HG03469 (cell line): ENCODE measurements around the gene RAPGEF4.
"Not testable (repeated sequence)": the region's sequence is repeated elsewhere in the genome, so short reads cannot be mapped to it uniquely, and the experiment has no call there.

Source experiments
- ATAC-seq: cut with Tn5 transposase; IDR thresholded peaks from one replicate; pipeline ENCODE4 v1.9.1; 2021; ENCODE audit warnings: mild to moderate bottlenecking, moderate library complexity, moderate number of reproducible peaks; ENCODE audit not compliant: unreplicated experiment

RAPGEF4 gene

DNA sequence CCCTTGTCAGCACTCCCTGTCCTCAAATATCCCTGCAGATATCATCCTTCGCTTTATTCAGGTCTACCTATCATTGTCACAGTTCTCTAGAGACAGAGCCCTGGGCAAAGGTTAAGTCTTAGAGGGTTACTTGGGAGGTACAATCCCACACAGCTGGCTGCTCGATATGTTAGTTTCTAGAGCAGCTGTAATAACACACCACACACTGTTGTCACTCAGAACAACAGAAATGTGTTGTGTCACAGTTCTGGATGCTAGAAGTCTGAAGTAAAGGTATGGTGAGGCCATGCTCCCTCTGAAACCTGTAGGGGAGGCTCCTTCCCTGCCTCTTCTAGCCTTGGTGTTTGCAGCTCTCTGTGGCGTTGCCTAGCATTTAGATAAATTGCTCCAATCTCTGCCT, 9.9 kb upstream of the RAPGEF4 start:
- no peak for ATAC-seq

DNA sequence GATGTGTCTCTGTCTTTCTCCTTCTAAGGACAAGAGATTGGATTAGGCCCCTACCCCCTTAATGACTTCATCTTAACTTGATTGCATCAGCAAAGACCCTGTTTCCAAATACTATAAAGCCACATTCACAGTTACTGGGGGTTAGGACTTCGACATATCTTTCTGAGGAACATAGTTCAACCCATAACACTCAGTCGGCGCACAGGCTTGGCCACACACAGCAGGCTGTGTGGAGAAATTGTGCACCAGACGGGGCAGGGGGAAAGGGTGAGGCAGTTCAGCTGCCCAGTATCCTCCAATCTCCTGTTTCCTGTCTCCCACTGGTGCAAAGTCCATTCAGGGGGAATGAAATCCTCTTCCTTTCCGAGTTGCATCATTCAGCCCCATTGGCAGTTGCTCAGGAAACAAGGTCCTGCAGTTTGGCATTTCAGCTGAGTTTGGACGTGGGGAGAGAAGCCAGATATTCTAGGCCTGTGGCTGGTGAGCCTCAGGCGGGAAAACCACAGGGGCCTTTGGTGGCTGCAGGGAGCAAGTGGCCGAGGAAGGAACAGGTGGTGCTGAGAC, 9.4 kb upstream of the RAPGEF4 start:
- no peak for ATAC-seq

DNA sequence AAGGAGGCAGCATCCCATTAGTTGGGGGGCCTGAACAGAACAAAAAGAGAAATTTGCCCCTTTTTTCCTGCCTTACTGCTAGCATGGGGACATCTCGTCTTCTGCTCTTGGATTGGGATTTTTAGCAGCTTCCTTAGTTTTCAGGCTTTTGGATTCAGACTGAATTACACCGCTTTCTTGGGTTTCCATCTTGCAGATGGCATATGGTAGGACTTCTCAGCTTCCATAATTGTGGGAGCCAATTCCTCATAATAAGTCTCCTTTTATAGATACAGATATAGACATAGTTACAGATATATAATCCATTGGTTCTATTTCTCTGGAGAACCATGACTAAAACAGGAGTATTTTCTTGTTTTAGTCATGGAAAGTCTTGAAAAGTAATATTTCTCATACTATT, 5.2 kb upstream of the RAPGEF4 start:
- ATAC-seq = no peak

DNA sequence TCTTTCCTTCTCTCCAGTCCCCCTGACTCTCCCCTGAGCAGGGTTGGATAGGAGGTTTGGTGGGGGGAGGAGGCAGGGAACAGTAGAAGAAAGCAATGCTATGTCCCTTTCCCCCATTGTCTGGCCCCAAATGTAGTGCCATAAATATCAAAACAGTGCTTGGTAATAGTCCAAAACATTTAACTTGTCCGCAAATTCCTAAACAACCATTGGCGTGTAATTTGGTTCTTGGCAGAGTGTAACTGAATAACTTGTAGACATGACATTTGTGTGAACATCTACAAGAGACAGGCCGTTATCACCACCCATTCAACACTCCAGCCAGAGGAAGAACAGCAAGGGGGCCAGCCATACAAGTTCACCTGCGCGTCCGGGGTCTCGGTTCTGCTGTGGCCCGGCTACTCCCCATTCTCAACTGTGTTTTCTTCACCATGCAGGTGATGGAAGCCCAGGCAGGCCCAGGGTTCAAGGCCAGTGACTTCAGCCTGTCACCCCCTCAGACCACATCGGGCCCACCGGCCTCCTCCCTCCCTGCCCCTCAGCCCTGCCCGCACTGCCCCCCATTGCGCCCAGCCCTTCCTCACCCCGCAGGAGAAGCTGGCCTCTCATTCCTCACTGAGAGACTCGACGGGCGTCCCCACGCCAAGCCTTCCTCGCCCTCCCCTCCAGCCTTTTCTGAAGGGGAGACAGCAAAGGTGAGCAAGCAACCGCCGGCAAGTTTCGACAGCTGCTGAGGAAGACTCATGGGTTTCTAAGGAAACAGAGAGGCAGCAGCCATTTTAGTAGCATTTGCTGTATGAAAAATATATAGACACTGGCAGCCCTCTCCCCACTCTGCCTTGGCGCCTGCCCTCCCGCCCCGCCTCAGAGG, 699 bp upstream of the RAPGEF4 start:
- ATAC-seq = no peak

DNA sequence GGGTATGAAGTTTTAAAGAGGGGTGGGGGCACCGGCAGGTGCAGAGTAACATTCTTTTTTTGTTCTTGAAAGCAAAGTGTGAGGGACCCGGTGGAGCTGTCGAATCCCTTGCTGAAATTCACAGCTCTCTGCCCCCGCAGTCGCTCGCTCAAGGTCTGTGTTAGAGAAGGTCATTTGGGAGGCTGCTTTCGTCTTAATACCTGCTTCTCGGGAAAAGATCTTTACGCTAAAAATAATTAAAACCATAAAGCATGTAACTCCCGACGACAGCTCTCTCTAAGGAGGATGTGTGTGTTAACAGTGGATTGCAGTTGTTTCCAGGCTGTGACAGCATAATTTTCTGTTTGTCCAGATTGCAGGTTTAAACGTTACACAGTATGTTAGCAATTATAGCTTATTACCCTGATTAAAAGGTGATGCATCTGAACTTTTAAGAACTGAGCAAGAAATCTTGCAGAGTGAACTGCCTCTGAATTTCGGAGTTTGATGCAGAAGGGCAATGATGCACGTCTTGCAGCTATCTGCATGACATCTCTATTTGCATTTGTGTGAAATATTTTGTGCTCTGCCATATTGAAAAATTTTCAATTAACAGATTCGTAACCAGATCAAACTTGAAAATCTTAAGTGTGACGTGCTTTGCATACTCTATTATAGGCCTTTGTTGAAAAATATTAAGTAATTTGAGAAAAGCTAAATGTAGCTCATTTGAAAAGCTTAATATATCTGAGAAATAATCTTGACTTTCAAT, 954 bp downstream of the RAPGEF4 start:
- ATAC-seq = no peak

DNA sequence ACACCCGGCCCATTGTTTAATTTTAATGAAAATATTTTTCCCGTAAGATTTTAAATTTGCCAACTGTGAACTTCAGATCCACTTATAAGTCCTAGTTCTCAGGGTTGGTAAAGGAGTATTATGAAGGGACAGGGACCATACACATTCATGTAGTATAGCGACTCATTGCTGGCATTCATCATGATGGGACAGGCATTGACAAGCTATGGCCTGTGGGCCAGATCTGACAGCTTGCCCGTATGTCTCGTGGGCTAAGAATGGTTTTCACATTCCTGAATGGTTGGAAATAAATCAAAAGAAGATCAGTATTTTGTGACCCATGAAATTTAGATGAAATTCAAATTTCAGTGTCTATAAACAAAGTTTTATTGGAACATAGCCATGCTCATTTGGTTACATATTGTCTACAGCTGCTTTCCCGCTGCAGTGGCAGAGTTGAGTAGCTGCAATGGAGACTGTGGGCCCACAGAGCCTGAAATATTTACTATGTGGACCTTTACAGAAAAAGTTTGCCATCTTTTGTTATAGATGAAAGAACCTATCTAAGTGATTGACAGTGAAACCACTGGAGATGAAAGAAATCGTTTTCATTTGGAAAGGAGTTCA, 4.1 kb downstream of the RAPGEF4 start:
- no peak for ATAC-seq

DNA sequence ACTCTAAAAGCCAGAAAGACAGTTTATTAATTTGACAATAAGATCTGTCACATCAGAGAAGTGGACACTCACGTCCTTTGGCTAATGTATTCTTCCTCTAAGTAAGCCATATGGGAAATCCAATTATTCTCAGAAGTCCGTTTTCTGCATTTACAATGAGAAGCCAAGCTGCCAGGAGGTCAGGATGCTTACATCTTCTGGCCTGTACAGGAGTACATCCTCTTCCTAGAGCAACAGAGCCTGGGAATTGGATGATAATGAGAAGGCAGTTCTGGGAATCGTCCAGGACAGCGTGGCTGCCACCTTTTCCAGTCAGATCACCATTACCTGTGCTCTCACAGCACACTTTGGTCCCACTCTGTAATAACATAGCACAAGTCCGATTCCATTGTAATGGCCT, 5.2 kb downstream of the RAPGEF4 start:
- no peak for ATAC-seq

DNA sequence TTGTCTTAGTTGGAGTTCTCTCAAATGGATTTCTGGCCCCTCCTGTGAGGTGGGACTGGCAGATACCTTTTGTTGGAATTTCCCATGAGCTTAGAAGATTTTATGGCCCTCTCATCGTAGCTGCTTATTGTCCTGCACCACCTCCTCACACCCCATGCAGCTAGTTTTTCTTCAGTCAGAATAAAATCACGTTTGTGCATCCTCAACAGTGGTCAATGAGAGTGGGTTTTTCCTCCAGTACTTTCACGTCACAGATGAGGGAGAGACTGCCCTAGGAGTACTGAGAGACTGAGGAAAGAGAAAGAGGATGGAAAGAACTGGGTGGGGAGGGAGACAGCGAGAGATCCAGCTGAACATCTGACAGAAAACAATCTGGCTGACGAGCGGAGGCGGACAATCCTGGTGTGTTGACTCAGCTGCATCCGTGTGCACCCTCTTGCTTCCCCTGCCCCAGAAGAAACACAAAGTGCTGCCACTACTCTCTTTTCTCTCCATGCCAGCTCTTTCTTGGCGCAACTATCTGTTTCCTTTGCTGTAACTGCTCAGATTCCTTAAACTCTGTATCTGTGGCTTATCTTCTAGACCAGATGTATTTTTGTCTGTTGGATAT, 7.4 kb downstream of the RAPGEF4 start:
- ATAC-seq = no peak

DNA sequence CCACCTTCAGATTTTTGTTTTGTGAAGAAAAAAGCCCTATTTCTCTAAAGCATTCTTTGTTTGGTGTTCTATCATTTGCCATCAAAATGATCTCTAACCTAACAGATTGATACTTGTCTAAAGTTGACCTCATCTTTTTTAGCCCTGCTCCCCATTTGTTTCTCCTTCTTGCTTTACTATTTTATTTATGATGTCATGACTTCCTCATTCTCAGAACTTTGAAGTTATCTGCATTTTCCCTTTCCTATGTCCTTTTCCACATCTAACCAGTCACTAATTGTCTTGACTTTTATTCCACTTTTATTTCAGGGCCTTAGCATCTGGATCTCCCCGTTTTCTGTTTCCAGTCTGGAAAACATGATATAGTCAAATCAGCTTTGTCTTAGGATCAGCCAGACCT, 8.3 kb downstream of the RAPGEF4 start:
- ATAC-seq = no peak

DNA sequence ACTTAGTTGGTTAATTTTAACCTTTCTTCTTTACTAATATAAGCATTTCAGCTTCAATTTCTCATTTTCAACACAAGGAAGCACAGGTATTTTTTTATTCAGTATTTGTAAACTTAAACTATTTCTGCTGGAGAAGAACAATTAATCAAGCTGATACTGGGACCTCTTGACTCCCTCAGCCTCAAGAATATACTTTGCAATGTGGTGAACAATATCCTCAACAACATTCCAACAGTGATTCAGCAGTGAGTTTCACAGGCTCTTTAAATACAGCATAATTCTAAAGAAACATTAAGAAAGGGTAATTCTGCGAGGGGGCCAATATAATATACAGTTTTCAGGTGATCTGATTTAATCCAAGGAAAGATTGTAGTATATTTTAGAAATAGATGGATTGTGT, 10.0 kb downstream of the RAPGEF4 start:
- no peak for ATAC-seq

DNA sequence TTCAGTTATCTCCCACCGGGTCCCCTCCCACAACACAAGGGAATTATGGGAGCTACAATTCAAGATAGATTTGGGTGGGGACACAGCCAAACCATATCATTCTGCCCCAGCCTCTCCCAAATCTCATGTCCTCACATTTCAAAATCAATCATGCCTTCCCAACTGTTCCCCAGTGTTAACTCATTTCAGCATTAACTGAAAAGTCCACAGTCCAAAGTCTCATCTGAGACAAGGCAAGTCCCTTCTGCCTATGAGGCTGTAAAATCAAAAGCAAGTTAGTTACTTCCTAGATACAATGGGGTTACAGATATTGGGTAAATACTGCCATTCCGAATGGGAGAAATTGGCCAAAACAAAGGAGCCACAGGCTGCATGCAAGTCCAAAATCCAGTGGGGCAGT, 12.9 kb downstream of the RAPGEF4 start:
- not testable (repeated sequence) for ATAC-seq

DNA sequence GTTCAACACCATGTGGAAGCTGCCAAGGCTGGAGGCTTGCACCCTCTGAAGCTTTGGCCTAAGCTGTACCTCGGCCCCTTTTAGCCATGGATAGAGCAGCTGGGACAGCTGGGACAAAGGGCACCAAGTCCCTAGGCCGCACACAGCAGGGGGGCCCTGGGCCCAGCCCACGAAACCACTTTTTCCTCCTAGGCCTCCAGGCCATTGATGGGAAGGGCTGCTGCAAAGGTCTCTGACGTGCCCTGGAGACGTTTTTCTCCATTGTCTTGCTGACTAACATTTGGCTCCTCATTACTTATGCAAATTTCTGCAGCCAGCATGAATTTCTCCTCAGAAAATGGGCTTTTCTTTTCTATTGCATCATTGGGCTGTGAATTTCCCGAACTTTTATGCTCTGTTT, 13.7 kb downstream of the RAPGEF4 start:
- ATAC-seq = no peak

DNA sequence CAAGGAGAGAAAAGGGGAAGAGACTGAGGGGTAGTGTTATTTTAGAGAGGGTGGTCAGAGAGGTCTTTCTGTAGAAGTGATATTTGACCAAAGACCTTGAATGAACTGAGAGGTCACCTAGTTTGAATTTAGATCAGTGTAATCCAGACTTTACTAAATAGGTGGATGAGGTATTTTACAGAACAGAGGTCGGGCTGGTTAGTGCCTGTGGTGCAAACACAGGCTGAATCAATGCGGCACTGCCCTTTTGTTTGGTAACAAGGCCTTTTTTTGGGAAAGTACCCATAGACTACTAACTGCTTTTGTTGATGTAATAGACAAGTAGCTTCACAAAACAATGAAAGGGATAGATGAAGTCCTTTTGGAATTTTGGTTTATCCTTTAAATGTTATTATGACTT, 15.9 kb downstream of the RAPGEF4 start:
- no peak for ATAC-seq

DNA sequence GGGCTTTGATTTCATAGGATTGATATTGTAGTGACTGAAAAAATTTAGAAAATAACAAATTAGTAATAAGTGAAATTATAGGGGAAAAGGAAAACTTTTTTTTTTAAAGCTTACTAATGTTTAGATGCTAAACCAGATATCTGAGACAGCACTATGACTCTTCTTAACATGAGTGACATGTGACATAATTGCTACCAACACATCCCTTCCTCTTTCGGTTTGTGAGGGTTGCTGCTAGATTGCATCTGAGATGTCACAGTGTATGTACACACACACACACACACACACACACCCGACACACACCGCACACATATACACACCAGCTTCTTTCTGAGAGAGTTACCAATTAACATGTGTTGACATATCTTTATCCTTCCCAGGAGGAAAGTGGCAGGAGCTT, 18.0 kb downstream of the RAPGEF4 start:
- no peak for ATAC-seq

DNA sequence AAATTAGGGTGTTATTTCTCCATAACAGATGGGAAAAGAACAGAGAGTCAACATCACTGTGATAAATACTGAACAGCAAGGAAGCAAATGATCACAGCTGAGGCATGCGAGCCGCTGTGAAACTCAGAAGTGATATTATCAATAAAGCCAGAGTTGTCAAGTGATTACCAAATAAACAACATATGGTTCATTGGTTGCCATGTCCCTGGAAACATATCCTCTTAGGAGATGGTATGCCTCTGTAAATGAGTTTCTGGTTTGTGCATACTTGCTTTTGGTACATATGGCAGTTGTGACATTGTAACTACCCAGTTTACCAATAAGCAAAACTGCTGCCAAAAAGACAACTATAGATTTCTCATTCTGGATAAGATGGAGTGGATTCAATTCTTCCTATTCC, 23.8 kb downstream of the RAPGEF4 start:
- no peak for ATAC-seq

DNA sequence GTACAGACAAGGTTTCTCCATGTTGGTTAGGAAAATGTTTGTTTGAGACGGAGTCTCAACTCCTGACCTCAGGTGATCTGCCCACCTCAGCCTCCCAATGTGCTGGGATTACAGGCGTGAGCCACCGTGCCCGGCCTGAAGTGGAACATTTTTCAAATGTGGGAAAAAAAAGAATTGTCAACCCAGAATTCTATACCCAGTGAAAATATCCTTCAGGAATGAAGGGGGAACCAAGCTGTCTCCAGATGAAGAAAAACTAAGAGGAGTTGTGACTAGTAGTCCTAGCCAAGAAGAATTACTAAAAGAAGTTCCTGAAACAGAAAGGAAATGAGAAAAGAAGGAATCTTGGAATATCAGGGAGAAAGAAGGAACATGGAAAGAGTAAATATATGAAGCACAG, 25.7 kb downstream of the RAPGEF4 start:
- no peak for ATAC-seq

DNA sequence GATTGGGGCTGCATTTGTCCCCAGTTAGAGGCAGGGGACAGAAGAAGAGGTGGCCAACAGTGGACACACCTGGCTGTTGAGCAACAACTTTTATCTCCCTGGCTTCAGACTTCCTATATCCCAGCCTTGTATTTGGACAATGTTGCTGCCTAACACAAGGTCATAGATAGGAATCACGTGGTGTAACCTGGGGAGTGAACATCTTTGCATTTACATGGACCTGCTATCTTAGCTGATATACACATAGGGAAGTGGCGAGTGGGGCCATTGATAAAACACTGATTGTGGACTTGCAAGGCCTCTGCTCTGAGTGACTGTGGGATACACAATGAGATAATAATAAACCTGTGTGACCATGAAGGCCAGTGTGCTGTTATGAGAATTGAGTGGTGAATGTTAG, 26.9 kb downstream of the RAPGEF4 start:
- no peak for ATAC-seq

DNA sequence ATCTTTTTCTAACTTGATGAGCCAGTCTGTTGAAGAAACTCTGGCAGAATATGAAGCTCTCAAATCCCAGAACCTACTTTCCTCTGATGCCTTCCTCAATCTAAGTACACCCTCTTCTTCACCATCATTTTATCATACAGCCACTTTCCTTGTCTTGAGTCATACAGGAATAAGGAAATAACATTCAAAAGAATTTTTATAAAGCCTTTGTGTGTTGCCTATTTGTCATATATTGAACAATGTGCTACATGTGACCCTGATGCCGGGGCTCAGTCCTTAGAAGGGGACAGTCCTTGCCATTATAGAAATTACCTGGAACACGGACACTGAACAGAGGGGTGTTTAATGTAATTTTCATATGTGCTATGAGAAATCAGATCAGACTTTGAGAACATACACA, 27.4 kb downstream of the RAPGEF4 start:
- no peak for ATAC-seq

DNA sequence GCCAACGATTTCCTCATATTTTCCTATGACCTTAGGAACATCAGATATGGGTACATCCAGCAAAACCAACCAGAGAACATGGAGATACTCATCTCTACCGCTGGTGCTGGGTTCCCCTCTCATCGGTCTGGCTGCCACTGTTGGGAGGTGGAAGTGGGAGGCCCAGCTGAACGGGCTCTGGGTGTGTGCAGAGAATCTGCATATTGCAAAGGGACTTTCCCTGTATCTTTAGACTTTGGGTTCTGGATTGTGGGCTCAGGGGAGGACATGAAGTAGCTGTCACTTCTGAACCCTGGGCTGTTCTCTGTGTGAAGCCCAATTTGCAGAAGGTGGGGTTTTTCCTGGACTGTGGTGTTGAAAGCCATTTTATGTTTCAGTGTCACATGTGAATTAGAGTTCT, 30.0 kb downstream of the RAPGEF4 start:
- no peak for ATAC-seq

DNA sequence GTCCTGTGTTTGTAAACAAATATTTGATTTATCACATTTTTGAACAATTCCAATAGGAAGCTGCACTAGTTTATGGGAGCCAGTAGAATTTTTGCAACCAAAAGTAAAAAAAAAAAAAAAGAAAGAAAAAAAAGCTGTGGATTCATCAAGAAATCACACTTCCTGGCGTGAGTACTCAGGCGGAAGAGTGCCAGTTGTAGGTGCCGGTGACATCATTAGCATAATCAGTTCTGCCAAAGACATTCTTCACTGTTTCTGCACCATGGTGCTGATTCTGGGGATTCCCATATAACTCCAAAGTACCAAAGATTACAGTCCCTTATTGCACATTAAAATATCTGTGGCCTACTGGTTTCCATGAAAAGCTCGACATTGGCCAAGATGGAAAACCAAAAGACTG, 32.8 kb downstream of the RAPGEF4 start:
- no peak for ATAC-seq

DNA sequence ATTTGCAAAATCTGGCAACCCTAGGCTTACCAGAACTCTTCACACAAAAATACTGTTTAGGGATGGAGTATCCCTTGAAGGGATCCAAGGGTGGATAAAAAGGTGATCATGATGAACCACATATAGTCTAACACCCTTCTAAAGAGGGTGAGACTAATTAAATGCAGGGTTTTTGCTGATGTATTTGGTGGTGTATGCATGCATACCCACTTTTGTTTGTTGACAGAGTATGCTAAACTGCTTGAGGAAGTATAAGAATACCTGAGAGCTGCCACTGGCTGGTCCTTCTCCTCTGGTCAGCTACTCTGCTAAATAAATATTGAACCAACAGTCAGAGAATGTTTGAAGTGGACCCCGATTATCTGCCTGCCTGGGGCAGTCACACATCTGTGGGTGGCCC, 34.2 kb downstream of the RAPGEF4 start:
- ATAC-seq = no peak
